ENCODE measurements around the gene CTIF. TPM values are rescaled to one million over a fixed set of nuclear protein-coding genes. Genes with fewer than 3 reads are reported as not detected.

CTIF gene
- polyA plus RNA-seq, 1 of the 3 experiments (the other 2 are of a cell fraction): 47.2 TPM

GRCh38 chr18:48699761-48700160 lies 160.9 kb downstream of the CTIF start (continued):
- TF ChIP-seq USF1 (IDR thresholded peaks at IDR 0.05; ENCODE audit: borderline replicate concordance, low read depth) (no peak), JUND (IDR thresholded peaks at IDR 0.05) (no peak), GABPA (IDR thresholded peaks at IDR 0.05; ENCODE audit: low read depth) (no peak), CHD2 (IDR thresholded peaks at IDR 0.05; ENCODE audit: low read length, partially characterized antibody) (no peak), ZBTB33 (IDR thresholded peaks at IDR 0.05; ENCODE audit: borderline replicate concordance, low read depth) (no peak)

- H3K9ac ChIP-seq: no peak overlapping the region
- no peaks in the 10 kb centered on the region; a peak in 1 of 4 replicates for H3K4me1 ChIP-seq (ENCODE audit: control insufficient read depth in 1 of 2, insufficient read depth in 2 of 2, low read depth in 1 of 2, low read length in 1 of 2)
- WGBS (ENCODE audit: low lambda C conversion rate): 100% methylated on average over 3 of the region's 9 CpGs
- no peak overlapping the region for H3K4me2 ChIP-seq
- no peaks in the 10 kb centered on the region for H3K9me3 ChIP-seq
- POLR2A ChIA-PET: no interaction called here
- peaks cover 21% of the 10 kb centered on the region; the same call in 1 of the 2 replicates for H3K79me2 ChIP-seq (ENCODE audit: insufficient read depth)
- CTCF ChIA-PET: interaction anchor here (1.0 to 1.6 kb wide), 2 partner anchors 10 to 15 kb away, joined by 4 to 5 read pairs; no protein-coding TSS in a partner anchor
- no peak overlapping the region for H3K27ac ChIP-seq (ENCODE audit: low read depth in 2 of 2, low read length in 1 of 2)
- H4K20me1 ChIP-seq (ENCODE audit: insufficient read depth): peaks cover 13% of the 10 kb centered on the region; the same call in 1 of the 2 replicates
- no peaks in the 10 kb centered on the region for H3F3A ChIP-seq (replicated peaks; ENCODE audit: insufficient read depth)
- H3K36me3 ChIP-seq (replicated peaks in 1 of 2; ENCODE audit: control insufficient read depth in 1 of 2, insufficient read depth in 2 of 2, low read length in 1 of 2): peaks cover 4 to 14% of the 10 kb centered on the region in 2 experiments
- no peak for TF ChIP-seq ZBTB33 (IDR thresholded peaks at IDR 0.05; ENCODE audit: borderline replicate concordance, low read depth)
- TF ChIP-seq RAD21 (IDR thresholded peaks at IDR 0.05; ENCODE audit: low read length): no peak
- TF ChIP-seq USF1 (IDR thresholded peaks at IDR 0.05; ENCODE audit: borderline replicate concordance, low read depth): no peak
- H2AFZ ChIP-seq (ENCODE audit: low read depth): no peak overlapping the region
- H3K27me3 ChIP-seq (ENCODE audit: insufficient read depth): no peaks in the 10 kb centered on the region
- DNase-seq: no peak
- H3K9me2 ChIP-seq: no peaks in the 10 kb centered on the region
- H3K4me3 ChIP-seq (ENCODE audit: low read depth in 2 of 2, low read length in 1 of 2): no peak overlapping the region
Measured at GRCh38 chr18:48700446-48700845, 161.6 kb downstream of the CTIF start.

GRCh38 chr18:48702346-48703027 lies 163.7 kb downstream of the CTIF start:
- POLR2A ChIA-PET: no interaction called here
- WGBS (ENCODE audit: low lambda C conversion rate): 98% methylated on average over 9 of the region's 9 CpGs
- Histone ChIP-seq H3K9ac (no peak overlapping the region), H3K27me3 (ENCODE audit: insufficient read depth) (no peaks in the 10 kb centered on the region), H3K79me2 (ENCODE audit: insufficient read depth) (peaks cover 26% of the 10 kb centered on the region; the same call in 1 of the 2 replicates), H3F3A (replicated peaks; ENCODE audit: insufficient read depth) (no peaks in the 10 kb centered on the region), H3K4me3 (ENCODE audit: low read depth in 2 of 2, low read length in 1 of 2) (no peak overlapping the region), H3K9me3 (no peaks in the 10 kb centered on the region), H3K27ac (ENCODE audit: low read depth in 2 of 2, low read length in 1 of 2) (no peak overlapping the region), H3K4me1 (ENCODE audit: control insufficient read depth in 1 of 2, insufficient read depth in 2 of 2, low read depth in 1 of 2, low read length in 1 of 2) (no peaks in the 10 kb centered on the region; a peak in 1 of 4 replicates), H3K9me2 (no peaks in the 10 kb centered on the region), H4K20me1 (ENCODE audit: insufficient read depth) (peaks cover 13% of the 10 kb centered on the region; the same call in 1 of the 2 replicates), H2AFZ (ENCODE audit: low read depth) (no peak overlapping the region), H3K36me3 (replicated peaks in 1 of 2; ENCODE audit: control insufficient read depth in 1 of 2, insufficient read depth in 2 of 2, low read length in 1 of 2) (peaks cover 0 to 16% of the 10 kb centered on the region in 2 experiments), H3K4me2 (no peak overlapping the region)
- DNase-seq: no peak
- CTCF ChIA-PET: interaction anchor here (1.3 to 2.0 kb wide), 2 partner anchors 9 to 11 kb away, joined by 3 to 13 read pairs; no protein-coding TSS in a partner anchor
- TF ChIP-seq MXI1 (IDR thresholded peaks at IDR 0.05; ENCODE audit: low read depth, low read length) (no peak), MEF2A (IDR thresholded peaks at IDR 0.05; ENCODE audit: borderline replicate concordance, low read depth) (no peak), EZH2phosphoT487 (IDR thresholded peaks at IDR 0.05; ENCODE audit: borderline replicate concordance, low read depth) (no peak), CTCF (IDR thresholded peaks at IDR 0.05) (no peak), ZBTB33 (IDR thresholded peaks at IDR 0.05; ENCODE audit: borderline replicate concordance, low read depth) (no peak), FOXJ3 (CRISPR knock-in tag; IDR thresholded peaks at IDR 0.05) (no peak), POLR2AphosphoS5 (IDR thresholded peaks at IDR 0.05; ENCODE audit: low read depth, low read length) (no peak), GABPA (IDR thresholded peaks at IDR 0.05; ENCODE audit: low read depth) (no peak)

Measured in SK-N-SH (cell line).